ENCODE data around the gene NDST3.

DNA sequence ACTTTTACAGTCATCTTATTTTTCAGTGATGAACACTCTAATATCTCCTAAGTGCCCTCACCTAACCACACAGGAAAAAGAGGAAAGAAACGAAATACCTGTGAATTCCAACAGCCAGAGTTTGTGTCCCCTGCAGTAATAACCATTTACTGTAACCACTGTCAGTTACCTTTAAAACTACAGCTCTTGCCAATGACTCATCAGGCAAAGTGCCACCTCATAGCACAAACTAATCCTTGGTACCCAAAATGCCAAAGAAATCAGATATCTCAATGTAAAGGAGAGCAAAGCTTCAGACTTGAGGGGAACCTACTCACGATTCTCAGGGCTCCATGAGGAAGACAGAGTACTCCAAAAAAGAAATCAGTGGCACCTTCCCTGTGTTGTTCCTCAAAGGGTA lies 146.5 kb downstream of the NDST3 start:
- no peak for TF ChIP-seq RFX5 (IDR thresholded peaks at IDR 0.05; ENCODE audit: low read length)
- no peak for TF ChIP-seq CTCF (IDR thresholded peaks at IDR 0.05)
- no peak for TF ChIP-seq YY1 (IDR thresholded peaks at IDR 0.05; ENCODE audit: low read depth)
- no peak for TF ChIP-seq NFIC (IDR thresholded peaks at IDR 0.05; ENCODE audit: borderline replicate concordance)
- TF ChIP-seq REST (IDR thresholded peaks at IDR 0.05; ENCODE audit: low read depth, low read length) = no peak
- TF ChIP-seq GABPA (IDR thresholded peaks at IDR 0.05; ENCODE audit: low read depth) = no peak
- TF ChIP-seq POLR2AphosphoS5 (IDR thresholded peaks at IDR 0.05; ENCODE audit: low read depth, low read length) = no peak
- TF ChIP-seq, protein P1, sequence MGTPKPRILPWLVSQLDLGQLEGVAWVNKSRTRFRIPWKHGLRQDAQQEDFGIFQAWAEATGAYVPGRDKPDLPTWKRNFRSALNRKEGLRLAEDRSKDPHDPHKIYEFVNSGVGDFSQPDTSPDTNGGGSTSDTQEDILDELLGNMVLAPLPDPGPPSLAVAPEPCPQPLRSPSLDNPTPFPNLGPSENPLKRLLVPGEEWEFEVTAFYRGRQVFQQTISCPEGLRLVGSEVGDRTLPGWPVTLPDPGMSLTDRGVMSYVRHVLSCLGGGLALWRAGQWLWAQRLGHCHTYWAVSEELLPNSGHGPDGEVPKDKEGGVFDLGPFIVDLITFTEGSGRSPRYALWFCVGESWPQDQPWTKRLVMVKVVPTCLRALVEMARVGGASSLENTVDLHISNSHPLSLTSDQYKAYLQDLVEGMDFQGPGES (IDR thresholded peaks at IDR 0.05; ENCODE audit: low read depth, low read length) = no peak

Data from SK-N-SH (cell line).